IMR-90 (cell line): ENCODE measurements around the gene FRMD5. TPM values are rescaled to one million over a fixed set of nuclear protein-coding genes. Genes with fewer than 3 reads are reported as not detected.
"Not testable (repeated sequence)": the region's sequence is repeated elsewhere in the genome, so short reads cannot be mapped to it uniquely, and the experiment has no call there.

ENCODE experiments used
- ATAC-seq: fragments of 200-7000 bp; cut with Tn5 transposase; 2 replicates; pipeline ENCODE4 v1.9.1; 2020; ENCODE audit warnings: low read depth, mild to moderate bottlenecking, moderate library complexity
- BruUV-seq: library from RNA; stranded (reverse); fragments of 400-500 nt; replicated peaks from 2 replicates; lab custom pipeline; 2021; lab: Mats Ljungman, UMichigan
- CTCF ChIA-PET: fragments of 300-600 bp; formaldehyde crosslinking; extraction: SDS; loops from one replicate; lab custom pipeline; 2021; ENCODE audit warnings: antibody characterized with exemption; lab: Yijun Ruan, JAX
- POLR2A ChIA-PET: fragments of 300-600 bp; sonication (Branson Sonifier 250); formaldehyde crosslinking; loops from one replicate; lab custom pipeline; 2022; ENCODE audit warnings: antibody characterized with exemption; ENCODE audit not compliant: unreplicated experiment; lab: Charles Lee
- DNase-seq: peaks from one replicate; pipeline ENCODE4 v3.0.0; 2013
- H2AFZ ChIP-seq: replicated peaks from 2 replicates; pipeline ENCODE3; 2013; ENCODE audit warnings: low read length, mild to moderate bottlenecking; ENCODE audit not compliant: poor library complexity
- H2AK5ac ChIP-seq: 2 replicates; pipeline ENCODE4 v1.6.1; 2013; ENCODE audit warnings: low read depth, low read length, inconsistent platforms
- H2AK9ac ChIP-seq: replicated peaks from 2 replicates; pipeline ENCODE3; 2013; ENCODE audit warnings: mild to moderate bottlenecking, low read depth, low read length, moderate library complexity; ENCODE audit not compliant: poor library complexity
- H2BK120ac ChIP-seq: 2 replicates; pipeline ENCODE4 v1.6.1; 2013; ENCODE audit warnings: low read depth, low read length, inconsistent platforms
- H2BK15ac ChIP-seq: 3 replicates; pipeline ENCODE4 v1.6.1; 2013; ENCODE audit warnings: low read depth, low read length, inconsistent platforms
- H2BK20ac ChIP-seq: 2 replicates; pipeline ENCODE4 v1.6.1; 2013; ENCODE audit warnings: low read depth, mild to moderate bottlenecking, inconsistent platforms, low read length, moderate library complexity
- H2BK5ac ChIP-seq: 2 replicates; pipeline ENCODE4 v1.6.1; 2013; ENCODE audit warnings: mild to moderate bottlenecking, low read depth, low read length, inconsistent platforms; ENCODE audit not compliant: poor library complexity, severe bottlenecking
- H3K14ac ChIP-seq: replicated peaks from 2 replicates; pipeline ENCODE4 v1.6.1; 2013; ENCODE audit warnings: low read depth, low read length, inconsistent platforms
- H3K18ac ChIP-seq: 2 replicates; pipeline ENCODE4 v1.6.1; 2013; ENCODE audit warnings: low read depth, low read length, control low read depth
- H3K23ac ChIP-seq: 2 replicates; pipeline ENCODE4 v1.6.1; 2013; ENCODE audit warnings: low read depth, low read length, inconsistent platforms
- H3K27ac ChIP-seq: 2 replicates; pipeline ENCODE4 v1.5.1; 2013; ENCODE audit warnings: mild to moderate bottlenecking, control low read depth, low read length; ENCODE audit not compliant: insufficient read depth
- H3K27me3 ChIP-seq: 2 replicates; pipeline ENCODE4 v1.6.1; 2013; ENCODE audit warnings: low read length; ENCODE audit not compliant: control insufficient read depth, insufficient read depth
- H3K36me3 ChIP-seq: 2 replicates; pipeline ENCODE4 v1.6.1; 2013; ENCODE audit warnings: low read length, mixed read lengths; ENCODE audit not compliant: control insufficient read depth, insufficient read depth
- H3K4ac ChIP-seq: 2 replicates; pipeline ENCODE4 v1.6.1; 2013; ENCODE audit warnings: low read depth, low read length, inconsistent platforms
- H3K4me1 ChIP-seq: 2 replicates; pipeline ENCODE4 v1.6.1; 2013; ENCODE audit warnings: low read length, mixed read lengths; ENCODE audit not compliant: control insufficient read depth, insufficient read depth
- H3K4me2 ChIP-seq: 2 replicates; pipeline ENCODE4 v1.6.1; 2013; ENCODE audit warnings: low read depth, mild to moderate bottlenecking, control low read depth, low read length, moderate library complexity
- H3K4me3 ChIP-seq: 2 replicates; pipeline ENCODE4 v1.5.1; 2013; ENCODE audit warnings: low read depth, mild to moderate bottlenecking, control low read depth, low read length, moderate library complexity; ENCODE audit not compliant: insufficient read depth
- H3K56ac ChIP-seq: 2 replicates; pipeline ENCODE4 v1.6.1; 2013; ENCODE audit warnings: low read length, inconsistent platforms; ENCODE audit not compliant: insufficient read depth; ENCODE audit errors: extremely low read depth
- H3K79me1 ChIP-seq, 2 experiments: 2 replicates each; pipeline ENCODE4 v1.6.1; 2013; ENCODE audit warnings: low read length in 2 of 2, inconsistent platforms in 1 of 2, low read depth in 1 of 2
- H3K9ac ChIP-seq: 2 replicates; pipeline ENCODE4 v1.6.1; 2013; ENCODE audit warnings: low read depth, low read length, control low read depth
- H3K9me1 ChIP-seq: 2 replicates; pipeline ENCODE4 v1.6.1; 2013; ENCODE audit warnings: low read length, inconsistent platforms; ENCODE audit not compliant: insufficient read depth
- H3K9me3 ChIP-seq: 2 replicates; pipeline ENCODE4 v1.6.1; 2013; ENCODE audit warnings: low read length; ENCODE audit not compliant: control insufficient read depth, insufficient read depth
- H4K20me1 ChIP-seq: 2 replicates; pipeline ENCODE4 v1.6.1; 2013; ENCODE audit warnings: low read length, inconsistent platforms; ENCODE audit not compliant: insufficient read depth
- H4K5ac ChIP-seq: 2 replicates; pipeline ENCODE4 v1.6.1; 2013; ENCODE audit warnings: mild to moderate bottlenecking, low read depth, low read length, control low read depth
- H4K8ac ChIP-seq, 2 experiments: 2 replicates each; pipeline ENCODE4 v1.6.1; 2013; ENCODE audit warnings: low read depth in 2 of 2, low read length in 2 of 2, control low read depth in 1 of 2, inconsistent platforms in 1 of 2
- H4K91ac ChIP-seq: 2 replicates; pipeline ENCODE4 v1.6.1; 2013; ENCODE audit warnings: low read depth, low read length, inconsistent platforms; ENCODE audit not compliant: insufficient read depth
- CEBPB ChIP-seq: IDR thresholded peaks from 2 replicates; pipeline ENCODE4 v1.6.1; 2012; ENCODE audit warnings: low read depth, low read length, improper control_type of control experiment
- WGBS, 2 experiments: methylation state at CpG; one replicate each; pipeline versions ENCODE4 v1.1.5 to v1.1.7; 2013; ENCODE audit warnings: missing lambda C conversion rate in 2 of 2; ENCODE audit not compliant: insufficient read length in 1 of 2; ENCODE audit errors: extremely low coverage in 2 of 2; 5-methylcytosine and 5-hydroxymethylcytosine counted together
- dilution Hi-C: fragments of 300-500 bp; cut with HindIII; formaldehyde crosslinking; loops from one replicate; pipeline ENCODE4 v1.14.3; 2018; ENCODE audit warnings: low sequenced_read_pairs; ENCODE audit not compliant: unreplicated experiment
- in situ Hi-C: fragments of 300-500 bp; cut with MboI; formaldehyde crosslinking; loops from 3 replicates; pipeline ENCODE4 v1.14.3; 2019; ENCODE audit warnings: low sequenced_read_pairs, inconsistent platforms, mixed read lengths
- intact Hi-C: fragments of 100-400 bp; cut with micrococcal nuclease; formaldehyde crosslinking; loops from 2 replicates; pipeline ENCODE4 v1.10.0; 2022
- polyA plus RNA-seq, 3 experiments: library from polyadenylated mRNA; depleted of rRNA; stranded (reverse); fragments of >200 nt; gene quantifications; 2 replicates each; pipeline ENCODE4 v1.2.3, GENCODE V29; 2012; ENCODE audit warnings: low replicate concordance in 1 of 3
- total RNA-seq: library from RNA; depleted of rRNA; stranded (reverse); fragments of >200 nt; gene quantifications from 2 replicates; pipeline ENCODE4 v1.2.3, GENCODE V29; 2012

Gene FRMD5
- total and polyA plus RNA-seq, 2 of the 4 experiments (the other 2 are of a cell fraction) = 4.1 to 5.4 TPM

- intact Hi-C loops = no loop called here
Measured at GRCh38 chr15:43845421-43845820, 349.6 kb downstream of the FRMD5 start.

GRCh38 chr15:43832485-43832884 is 362.6 kb downstream of the FRMD5 start:
- dilution Hi-C loops, H3K27ac ChIP-seq, H2BK15ac ChIP-seq, intact Hi-C loops, H3K27me3 ChIP-seq, H3K4me3 ChIP-seq, H3K36me3 ChIP-seq, H3K9me3 ChIP-seq, H3K56ac ChIP-seq, H2AFZ ChIP-seq, H4K5ac ChIP-seq, H3K23ac ChIP-seq, BruUV-seq, H4K91ac ChIP-seq, H2BK120ac ChIP-seq, POLR2A ChIA-PET, H2BK5ac ChIP-seq, H3K18ac ChIP-seq, H3K4me2 ChIP-seq, in situ Hi-C loops, H4K20me1 ChIP-seq, CTCF ChIA-PET, H3K9me1 ChIP-seq, H3K4ac ChIP-seq, ATAC-seq, H3K4me1 ChIP-seq, H2AK9ac ChIP-seq, H2BK20ac ChIP-seq, H2AK5ac ChIP-seq, H3K9ac ChIP-seq, DNase-seq, H3K14ac ChIP-seq: not testable (repeated sequence)
- H4K8ac ChIP-seq = peak overlapping the region in 1 of 2 experiments; percentile 66; a peak in 1 of 4 replicates
- no CpG with 5 or more reads among the region's 6 CpGs for WGBS, 2 experiments
- peaks cover 0 to 35% of the 10 kb centered on the region in 2 experiments; a peak in 3 of 4 replicates for H3K79me1 ChIP-seq

More at GRCh38 chr15:43845421-43845820, 349.6 kb downstream of the FRMD5 start:
- no peak overlapping the region for H2BK15ac ChIP-seq
- H2BK120ac ChIP-seq = no peak overlapping the region
- in situ Hi-C loops = no loop called here
- ChIA-PET CTCF (no interaction called here), POLR2A (no interaction called here)
- no peak overlapping the region for H3K4me2 ChIP-seq
- H3K23ac ChIP-seq = no peak overlapping the region
- ATAC-seq = peak; percentile 32; the same call in 1 of the 2 replicates
- no peaks in the 10 kb centered on the region for H3K9me3 ChIP-seq
- DNase-seq = peak; percentile 24
- no peaks in the 10 kb centered on the region for H4K20me1 ChIP-seq
- no peak overlapping the region for H2AK5ac ChIP-seq
- H2BK5ac ChIP-seq = no peak overlapping the region
- no peak overlapping the region for H3K9ac ChIP-seq
- H4K5ac ChIP-seq = no peak overlapping the region
- H3K18ac ChIP-seq = no peak overlapping the region
- no TSS peak for BruUV-seq
- no peak overlapping the region for H2AFZ ChIP-seq
- H3K4me3 ChIP-seq = no peak overlapping the region
- no peak overlapping the region for H4K91ac ChIP-seq
- no peak overlapping the region for H3K4ac ChIP-seq
- no peak for TF ChIP-seq CEBPB
- H3K14ac ChIP-seq = no peak overlapping the region
- peaks cover 7% of the 10 kb centered on the region for H3K36me3 ChIP-seq
- dilution Hi-C loops = no loop called here
- no peak overlapping the region for H3K27ac ChIP-seq
- no peak overlapping the region for H2BK20ac ChIP-seq
- H4K8ac ChIP-seq = no peak overlapping the region
- H2AK9ac ChIP-seq = no peak overlapping the region
- no peaks in the 10 kb centered on the region for H3K27me3 ChIP-seq
- peaks cover 0 to 4% of the 10 kb centered on the region in 2 experiments; a peak in 2 of 4 replicates for H3K79me1 ChIP-seq
- no peaks in the 10 kb centered on the region for H3K4me1 ChIP-seq
- H3K9me1 ChIP-seq = 0 out of 2 replicates have a peak, but pooled peaks cover 3% of the 10 kb centered on the region
- no peak overlapping the region for H3K56ac ChIP-seq
